ENCODE measurements around the gene RAN. TPM values are rescaled to one million over a fixed set of nuclear protein-coding genes. Genes with fewer than 3 reads are reported as not detected.
A peak's percentile ranks its signal among the peaks of the same experiment; 100 is the strongest.

Gene RAN
- total and polyA plus RNA-seq, 9 of the 15 experiments (the other 6 are each of a cell fraction or from before 2014, with no cell fraction given), result 1,687 to 3,820 (median 2,300) TPM

DNA sequence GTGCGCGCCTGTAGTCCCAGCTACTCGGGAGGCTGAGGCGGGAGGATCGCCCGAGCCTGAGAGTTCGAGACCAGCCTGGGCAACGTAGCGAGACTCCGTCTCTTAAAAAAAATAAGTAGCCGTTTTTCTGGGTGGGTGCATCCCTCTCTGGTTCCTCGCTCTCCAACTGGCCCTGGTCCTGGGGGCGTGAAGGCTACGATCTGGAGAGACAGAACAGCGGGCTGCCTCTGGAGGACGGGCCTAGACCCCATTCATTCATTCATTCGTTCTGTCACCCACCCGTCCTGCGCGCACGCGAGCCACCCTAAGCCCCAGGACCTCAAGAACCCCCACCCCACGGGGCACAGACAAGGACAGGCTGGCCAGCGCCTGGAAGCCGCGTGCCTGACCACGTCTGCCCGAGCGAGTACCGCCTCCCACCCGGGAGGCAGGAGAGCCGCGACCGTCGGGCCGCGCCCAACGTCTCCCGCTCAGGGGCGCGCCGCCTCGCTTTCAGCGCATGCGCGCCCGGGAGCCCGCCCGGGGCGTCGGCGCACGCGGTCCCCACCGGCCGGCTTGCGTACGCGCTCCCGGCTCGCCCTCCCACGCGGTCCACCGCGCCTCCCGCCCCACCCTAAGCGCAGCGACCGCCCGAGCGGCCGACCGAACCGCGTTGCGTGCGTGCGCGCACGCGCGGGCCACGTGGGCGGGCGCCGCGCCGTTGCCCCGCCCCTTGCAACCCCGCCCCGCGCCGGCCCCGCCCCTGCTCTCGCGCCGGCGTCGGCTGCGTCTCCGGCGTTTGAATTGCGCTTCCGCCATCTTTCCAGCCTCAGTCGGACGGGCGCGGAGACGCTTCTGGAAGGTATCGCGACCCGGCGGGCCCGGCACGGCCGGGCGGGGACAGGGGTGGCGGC is at the start of gene RAN (continued):
- TF ChIP-seq NR2C2 (CRISPR knock-in tag; IDR thresholded peaks at IDR 0.05) (0 out of 2 replicates have a peak, but pooled peaks have one; percentile 32), NR2C2 (tag; IDR thresholded peaks at IDR 0.05) (peak; percentile 29; the same call in 1 of the 2 replicates), ZNF589 (CRISPR knock-in tag; IDR thresholded peaks at IDR 0.05; ENCODE audit: low read depth) (no peak), NCOA2 (IDR thresholded peaks at IDR 0.05; ENCODE audit: partially characterized antibody in 2 of 2) (no peak), ZNF133 (CRISPR knock-in tag; IDR thresholded peaks at IDR 0.05) (no peak), ZNF134 (CRISPR knock-in tag; conservative IDR thresholded peaks at IDR 0.05) (no peak), HDAC3 (IDR thresholded peaks at IDR 0.05; ENCODE audit: borderline replicate concordance, partially characterized antibody) (peak; percentile 2), TEAD4 (IDR thresholded peaks at IDR 0.05; ENCODE audit: low read length) (no peak), TEAD4 (CRISPR knock-in tag; IDR thresholded peaks at IDR 0.05; ENCODE audit: borderline replicate concordance) (no peak), NFYB (IDR thresholded peaks at IDR 0.05; ENCODE audit: extremely low read depth, insufficient read length) (no peak), E2F1 (CRISPR knock-in tag; IDR thresholded peaks at IDR 0.05) (peak; percentile 80; the same call in 1 of the 2 replicates), CHD1 (IDR thresholded peaks at IDR 0.05; ENCODE audit: low read length) (peak; percentile 75), HIVEP1 (CRISPR knock-in tag; IDR thresholded peaks at IDR 0.05) (no peak), MAFF (IDR thresholded peaks at IDR 0.05; ENCODE audit: low read length) (no peak), NONO (IDR thresholded peaks at IDR 0.05; ENCODE audit: low read depth in 2 of 2, low read length in 1 of 2) (peak in 1 of 2 experiments; percentile 81; a peak in 2 of 4 replicates), KLF16 (IDR thresholded peaks at IDR 0.05) (no peak), MAFK (IDR thresholded peaks at IDR 0.05; ENCODE audit: low read length) (no peak), POLR2G (IDR thresholded peaks at IDR 0.05; ENCODE audit: low read depth, low read length) (peak; percentile 95), ZNF644 (tag; IDR thresholded peaks at IDR 0.05; ENCODE audit: low read depth) (peak; percentile 92), TRIM24 (IDR thresholded peaks at IDR 0.05) (no peak), ETS1 (conservative IDR thresholded peaks at IDR 0.05; ENCODE audit: control insufficient read depth, low read depth, low read length) (peak; percentile 41; the same call in 1 of the 2 replicates), RBM22 (IDR thresholded peaks at IDR 0.05; ENCODE audit: low read depth, low read length, poor library complexity, severe bottlenecking) (no peak)
- TF ChIP-seq, protein P1, sequence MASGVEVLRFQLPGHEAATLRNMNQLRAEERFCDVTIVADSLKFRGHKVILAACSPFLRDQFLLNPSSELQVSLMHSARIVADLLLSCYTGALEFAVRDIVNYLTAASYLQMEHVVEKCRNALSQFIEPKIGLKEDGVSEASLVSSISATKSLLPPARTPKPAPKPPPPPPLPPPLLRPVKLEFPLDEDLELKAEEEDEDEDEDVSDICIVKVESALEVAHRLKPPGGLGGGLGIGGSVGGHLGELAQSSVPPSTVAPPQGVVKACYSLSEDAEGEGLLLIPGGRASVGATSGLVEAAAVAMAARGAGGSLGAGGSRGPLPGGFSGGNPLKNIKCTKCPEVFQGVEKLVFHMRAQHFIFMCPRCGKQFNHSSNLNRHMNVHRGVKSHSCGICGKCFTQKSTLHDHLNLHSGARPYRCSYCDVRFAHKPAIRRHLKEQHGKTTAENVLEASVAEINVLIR (CRISPR knock-in tag; IDR thresholded peaks at IDR 0.05), result no peak
- TF ChIP-seq, protein P2, sequence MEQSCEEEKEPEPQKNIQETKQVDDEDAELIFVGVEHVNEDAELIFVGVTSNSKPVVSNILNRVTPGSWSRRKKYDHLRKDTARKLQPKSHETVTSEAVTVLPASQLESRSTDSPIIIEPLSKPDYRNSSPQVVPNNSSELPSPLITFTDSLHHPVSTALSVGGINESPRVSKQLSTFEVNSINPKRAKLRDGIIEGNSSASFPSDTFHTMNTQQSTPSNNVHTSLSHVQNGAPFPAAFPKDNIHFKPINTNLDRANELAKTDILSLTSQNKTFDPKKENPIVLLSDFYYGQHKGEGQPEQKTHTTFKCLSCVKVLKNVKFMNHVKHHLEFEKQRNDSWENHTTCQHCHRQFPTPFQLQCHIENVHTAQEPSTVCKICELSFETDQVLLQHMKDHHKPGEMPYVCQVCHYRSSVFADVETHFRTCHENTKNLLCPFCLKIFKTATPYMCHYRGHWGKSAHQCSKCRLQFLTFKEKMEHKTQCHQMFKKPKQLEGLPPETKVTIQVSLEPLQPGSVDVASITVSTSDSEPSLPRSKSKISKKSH (CRISPR knock-in tag; IDR thresholded peaks at IDR 0.05), result no peak

All from K562 (cell line).